ENCODE results near the gene GINS1. TPM values are rescaled to one million over a fixed set of nuclear protein-coding genes. Genes with fewer than 3 reads are reported as not detected.

GINS1 gene
- total and polyA plus RNA-seq, 10 donors = 0.85 to 3.9 (median 2.7) TPM

- H3K9me3 ChIP-seq = peaks cover 0 to 6% (median 0%) of the 10 kb centered on the region in 8 donors
- DNase-seq = peak; percentile 40
- H3K4me1 ChIP-seq = no peaks in the 10 kb centered on the region
- H3K27ac ChIP-seq = no peak overlapping the region
- 87 to 94% (median 91%) methylated on average over 25 of the region's 25 CpGs for WGBS, 5 donors
- H3K4me3 ChIP-seq = no peak overlapping the region
- H3K36me3 ChIP-seq = peaks cover 0 to 44% (median 7%) of the 10 kb centered on the region in 6 donors
- no peak for TF ChIP-seq POLR2AphosphoS5 (IDR thresholded peaks at IDR 0.05)
- TF ChIP-seq CTCF (IDR thresholded peaks at IDR 0.05 in 8 of 11, conservative IDR thresholded peaks at IDR 0.05 in 3 of 11) = no peak
- TF ChIP-seq POLR2A (IDR thresholded peaks at IDR 0.05) = no peak
- intact Hi-C loops (cut with DNase I; ENCODE audit: low total_unique reads) = no loop called here
- no peaks in the 10 kb centered on the region for H3K27me3 ChIP-seq (replicated peaks in 1 of 7)
Measured at GRCh38 chr20:25453035-25453810, 45.8 kb downstream of the GINS1 start.

- intact Hi-C loops (cut with DNase I; ENCODE audit: low total_unique reads) = no loop called here
- Histone ChIP-seq H3K36me3 (peaks cover 0 to 46% (median 7%) of the 10 kb centered on the region in 6 donors), H3K4me1 (no peaks in the 10 kb centered on the region), H3K4me3 (no peak overlapping the region), H3K27ac (no peak overlapping the region), H3K27me3 (replicated peaks in 1 of 7) (no peaks in the 10 kb centered on the region), H3K9me3 (no peaks in the 10 kb centered on the region)
- no peak for TF ChIP-seq CTCF (IDR thresholded peaks at IDR 0.05 in 8 of 11, conservative IDR thresholded peaks at IDR 0.05 in 3 of 11)
- TF ChIP-seq POLR2AphosphoS5 (IDR thresholded peaks at IDR 0.05) = no peak
- TF ChIP-seq POLR2A (IDR thresholded peaks at IDR 0.05) = no peak
- 84 to 96% (median 89%) methylated on average over 15 of the region's 15 CpGs for WGBS, 5 donors
- peak; percentile 64 for DNase-seq
Measured at GRCh38 chr20:25454153-25454900, 46.9 kb downstream of the GINS1 start.

GRCh38 chr20:25457886-25458680 lies 50.6 kb downstream of the GINS1 start:
- Histone ChIP-seq H3K27me3 (replicated peaks in 1 of 7) (no peaks in the 10 kb centered on the region), H3K27ac (no peak overlapping the region), H3K4me3 (no peak overlapping the region), H3K9me3 (no peaks in the 10 kb centered on the region), H3K4me1 (no peaks in the 10 kb centered on the region), H3K36me3 (peaks cover 0 to 55% (median 6%) of the 10 kb centered on the region in 6 donors)
- WGBS, 5 donors = 90 to 96% (median 93%) methylated on average over 19 to 22 of the region's 22 CpGs
- DNase-seq = peak; percentile 67
- intact Hi-C loops (cut with DNase I; ENCODE audit: low total_unique reads) = no loop called here
- no peak for TF ChIP-seq CTCF (IDR thresholded peaks at IDR 0.05 in 8 of 11, conservative IDR thresholded peaks at IDR 0.05 in 3 of 11)
- no peak for TF ChIP-seq POLR2A (IDR thresholded peaks at IDR 0.05)
- no peak for TF ChIP-seq POLR2AphosphoS5 (IDR thresholded peaks at IDR 0.05)
